Measurements from ENCODE around the gene GALNS. TPM values are rescaled to one million over a fixed set of nuclear protein-coding genes. Genes with fewer than 3 reads are reported as not detected.

The GALNS gene
- total RNA-seq, 1 experiment from 2014 or later: 81.6 TPM

GRCh38 chr16:88855176-88855575 lies 1.6 kb downstream of the GALNS start:
- no peaks in the 10 kb centered on the region for H3K27me3 ChIP-seq (ENCODE audit: control insufficient read depth, insufficient read depth, low read length)
- H3K9me3 ChIP-seq (ENCODE audit: control insufficient read depth, insufficient read depth, low read depth, low read length): no peaks in the 10 kb centered on the region
- DNase-seq (ENCODE audit: low read depth, low spot score): no peak
- ChIA-PET CTCF (no interaction called here), POLR2A (no interaction called here)
- intact Hi-C loops (cut with micrococcal nuclease; ENCODE audit: unreplicated experiment) (no loop called here), in situ Hi-C loops (cut with HindIII; ENCODE audit: low pct_unique_long_range_greater_than_20kb, low sequenced_read_pairs) (no loop called here)
- ATAC-seq: no peak
- TSS peak; percentile 77 for BruUV-seq (replicated peaks)
- peaks cover 9% of the 10 kb centered on the region; the same call in 1 of the 2 replicates for H3K4me1 ChIP-seq (ENCODE audit: control insufficient read depth, insufficient read depth, low read length)
- H3K4me3 ChIP-seq (ENCODE audit: low read depth in 2 of 2, low read length in 2 of 2): no peak overlapping the region; a peak in 1 of 4 replicates
- H3K36me3 ChIP-seq (ENCODE audit: control insufficient read depth, insufficient read depth, low read length): peaks cover 6% of the 10 kb centered on the region; the same call in 1 of the 2 replicates
- TF ChIP-seq POLR2AphosphoS5 (IDR thresholded peaks at IDR 0.05; ENCODE audit: low read depth, low read length) (no peak), TCF7L2 (IDR thresholded peaks at IDR 0.05; ENCODE audit: low read depth, low read length) (no peak), SIN3A (IDR thresholded peaks at IDR 0.05; ENCODE audit: borderline replicate concordance, insufficient read depth, low read depth, low read length) (no peak), REST (IDR thresholded peaks at IDR 0.05; ENCODE audit: insufficient read depth in 1 of 2, low read depth in 2 of 2, low read length in 1 of 2) (no peak), CTCF (IDR thresholded peaks at IDR 0.05) (no peak)
- no peak overlapping the region; the same call in 1 of the 2 replicates for H3K27ac ChIP-seq (ENCODE audit: low read length)

GRCh38 chr16:88854306-88855111 lies 2.2 kb downstream of the GALNS start:
- ChIA-PET CTCF (no interaction called here), POLR2A (no interaction called here)
- Histone ChIP-seq H3K27me3 (ENCODE audit: control insufficient read depth, insufficient read depth, low read length) (no peaks in the 10 kb centered on the region), H3K27ac (ENCODE audit: low read length) (no peak overlapping the region), H3K4me3 (ENCODE audit: low read depth in 2 of 2, low read length in 2 of 2) (no peak overlapping the region), H3K36me3 (ENCODE audit: control insufficient read depth, insufficient read depth, low read length) (peaks cover 6% of the 10 kb centered on the region; the same call in 1 of the 2 replicates), H3K4me1 (ENCODE audit: control insufficient read depth, insufficient read depth, low read length) (peaks cover 9% of the 10 kb centered on the region; the same call in 1 of the 2 replicates), H3K9me3 (ENCODE audit: control insufficient read depth, insufficient read depth, low read depth, low read length) (no peaks in the 10 kb centered on the region)
- intact Hi-C loops (cut with micrococcal nuclease; ENCODE audit: unreplicated experiment) (no loop called here), in situ Hi-C loops (cut with HindIII; ENCODE audit: low pct_unique_long_range_greater_than_20kb, low sequenced_read_pairs) (no loop called here)
- no peak for ATAC-seq
- DNase-seq (ENCODE audit: low read depth, low spot score): no peak
- TF ChIP-seq REST (IDR thresholded peaks at IDR 0.05; ENCODE audit: insufficient read depth in 1 of 2, low read depth in 2 of 2, low read length in 1 of 2) (no peak), SIN3A (IDR thresholded peaks at IDR 0.05; ENCODE audit: borderline replicate concordance, insufficient read depth, low read depth, low read length) (no peak), POLR2AphosphoS5 (IDR thresholded peaks at IDR 0.05; ENCODE audit: low read depth, low read length) (no peak), TCF7L2 (IDR thresholded peaks at IDR 0.05; ENCODE audit: low read depth, low read length) (no peak), CTCF (IDR thresholded peaks at IDR 0.05) (no peak)
- BruUV-seq (replicated peaks): no TSS peak

Data from Panc1 (cell line).